ENCODE results near the gene PPP1R7. TPM values are rescaled to one million over a fixed set of nuclear protein-coding genes. Genes with fewer than 3 reads are reported as not detected.

The PPP1R7 gene
- total and polyA plus RNA-seq, 4 donors: 18.0 to 45.8 (median 29.0) TPM

DNA sequence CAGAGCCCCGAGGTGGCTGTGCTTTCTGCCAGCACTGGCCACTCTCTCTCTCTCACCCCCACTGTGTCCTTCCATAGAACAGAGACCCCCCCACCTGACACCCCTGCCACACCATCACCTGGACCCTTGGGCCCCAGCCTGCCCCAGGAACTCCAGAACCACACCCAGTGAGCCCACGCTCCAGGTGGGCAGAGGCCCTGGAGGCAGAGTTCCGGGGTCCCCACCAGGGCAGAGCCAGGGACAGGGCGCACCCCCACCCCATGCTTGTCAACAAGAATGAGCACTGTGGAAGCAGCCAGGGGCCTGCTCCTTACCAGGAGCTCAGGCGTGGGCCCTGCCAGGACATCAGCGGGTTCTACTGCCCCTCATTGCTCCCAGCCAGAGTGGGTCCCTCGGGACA is 15.6 kb upstream of the PPP1R7 start:
- Histone ChIP-seq H3K27me3 (ENCODE audit: control insufficient read depth in 4 of 4, insufficient read depth in 4 of 4, low read length in 3 of 4) (no peaks in the 10 kb centered on the region), H3K4me3 (ENCODE audit: low read depth in 1 of 3, low read length in 3 of 3) (no peak overlapping the region), H3K27ac (ENCODE audit: low read depth in 1 of 2, low read length in 2 of 2) (no peak overlapping the region), H3K9ac (ENCODE audit: low read depth in 1 of 2, low read length in 2 of 2) (no peak overlapping the region), H3K36me3 (ENCODE audit: control insufficient read depth in 4 of 4, insufficient read depth in 3 of 4, low read depth in 1 of 4, low read length in 3 of 4) (peaks cover 0 to 4% (median 0%) of the 10 kb centered on the region in 4 donors), H3K9me3 (ENCODE audit: control insufficient read depth in 4 of 4, low read length in 3 of 4) (no peaks in the 10 kb centered on the region), H3K4me1 (ENCODE audit: control insufficient read depth in 4 of 4, insufficient read depth in 4 of 4, low read length in 3 of 4) (peaks cover 1 to 11% (median 8%) of the 10 kb centered on the region in 4 donors)
- TF ChIP-seq RXRA (IDR thresholded peaks at IDR 0.05) (no peak), FOXA2 (IDR thresholded peaks at IDR 0.05) (no peak), HNF4A (conservative IDR thresholded peaks at IDR 0.05) (no peak), RAD21 (IDR thresholded peaks at IDR 0.05) (no peak), NR2F2 (IDR thresholded peaks at IDR 0.05) (no peak), GABPA (IDR thresholded peaks at IDR 0.05 in 1 of 2, conservative IDR thresholded peaks at IDR 0.05 in 1 of 2) (no peak), FOXA1 (IDR thresholded peaks at IDR 0.05) (no peak)
- TF ChIP-seq, protein P1, sequence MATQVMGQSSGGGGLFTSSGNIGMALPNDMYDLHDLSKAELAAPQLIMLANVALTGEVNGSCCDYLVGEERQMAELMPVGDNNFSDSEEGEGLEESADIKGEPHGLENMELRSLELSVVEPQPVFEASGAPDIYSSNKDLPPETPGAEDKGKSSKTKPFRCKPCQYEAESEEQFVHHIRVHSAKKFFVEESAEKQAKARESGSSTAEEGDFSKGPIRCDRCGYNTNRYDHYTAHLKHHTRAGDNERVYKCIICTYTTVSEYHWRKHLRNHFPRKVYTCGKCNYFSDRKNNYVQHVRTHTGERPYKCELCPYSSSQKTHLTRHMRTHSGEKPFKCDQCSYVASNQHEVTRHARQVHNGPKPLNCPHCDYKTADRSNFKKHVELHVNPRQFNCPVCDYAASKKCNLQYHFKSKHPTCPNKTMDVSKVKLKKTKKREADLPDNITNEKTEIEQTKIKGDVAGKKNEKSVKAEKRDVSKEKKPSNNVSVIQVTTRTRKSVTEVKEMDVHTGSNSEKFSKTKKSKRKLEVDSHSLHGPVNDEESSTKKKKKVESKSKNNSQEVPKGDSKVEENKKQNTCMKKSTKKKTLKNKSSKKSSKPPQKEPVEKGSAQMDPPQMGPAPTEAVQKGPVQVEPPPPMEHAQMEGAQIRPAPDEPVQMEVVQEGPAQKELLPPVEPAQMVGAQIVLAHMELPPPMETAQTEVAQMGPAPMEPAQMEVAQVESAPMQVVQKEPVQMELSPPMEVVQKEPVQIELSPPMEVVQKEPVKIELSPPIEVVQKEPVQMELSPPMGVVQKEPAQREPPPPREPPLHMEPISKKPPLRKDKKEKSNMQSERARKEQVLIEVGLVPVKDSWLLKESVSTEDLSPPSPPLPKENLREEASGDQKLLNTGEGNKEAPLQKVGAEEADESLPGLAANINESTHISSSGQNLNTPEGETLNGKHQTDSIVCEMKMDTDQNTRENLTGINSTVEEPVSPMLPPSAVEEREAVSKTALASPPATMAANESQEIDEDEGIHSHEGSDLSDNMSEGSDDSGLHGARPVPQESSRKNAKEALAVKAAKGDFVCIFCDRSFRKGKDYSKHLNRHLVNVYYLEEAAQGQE (IDR thresholded peaks at IDR 0.05): no peak
- TF ChIP-seq, protein P2, sequence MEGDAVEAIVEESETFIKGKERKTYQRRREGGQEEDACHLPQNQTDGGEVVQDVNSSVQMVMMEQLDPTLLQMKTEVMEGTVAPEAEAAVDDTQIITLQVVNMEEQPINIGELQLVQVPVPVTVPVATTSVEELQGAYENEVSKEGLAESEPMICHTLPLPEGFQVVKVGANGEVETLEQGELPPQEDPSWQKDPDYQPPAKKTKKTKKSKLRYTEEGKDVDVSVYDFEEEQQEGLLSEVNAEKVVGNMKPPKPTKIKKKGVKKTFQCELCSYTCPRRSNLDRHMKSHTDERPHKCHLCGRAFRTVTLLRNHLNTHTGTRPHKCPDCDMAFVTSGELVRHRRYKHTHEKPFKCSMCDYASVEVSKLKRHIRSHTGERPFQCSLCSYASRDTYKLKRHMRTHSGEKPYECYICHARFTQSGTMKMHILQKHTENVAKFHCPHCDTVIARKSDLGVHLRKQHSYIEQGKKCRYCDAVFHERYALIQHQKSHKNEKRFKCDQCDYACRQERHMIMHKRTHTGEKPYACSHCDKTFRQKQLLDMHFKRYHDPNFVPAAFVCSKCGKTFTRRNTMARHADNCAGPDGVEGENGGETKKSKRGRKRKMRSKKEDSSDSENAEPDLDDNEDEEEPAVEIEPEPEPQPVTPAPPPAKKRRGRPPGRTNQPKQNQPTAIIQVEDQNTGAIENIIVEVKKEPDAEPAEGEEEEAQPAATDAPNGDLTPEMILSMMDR (IDR thresholded peaks at IDR 0.05; ENCODE audit: low read depth, low read length, missing input control): no peak
- TF ChIP-seq, protein P3, sequence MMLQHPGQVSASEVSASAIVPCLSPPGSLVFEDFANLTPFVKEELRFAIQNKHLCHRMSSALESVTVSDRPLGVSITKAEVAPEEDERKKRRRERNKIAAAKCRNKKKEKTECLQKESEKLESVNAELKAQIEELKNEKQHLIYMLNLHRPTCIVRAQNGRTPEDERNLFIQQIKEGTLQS (IDR thresholded peaks at IDR 0.05): no peak
- no peak for DNase-seq (ENCODE audit: low spot score)
- 96% methylated on average over 7 of the region's 7 CpGs for WGBS

DNA sequence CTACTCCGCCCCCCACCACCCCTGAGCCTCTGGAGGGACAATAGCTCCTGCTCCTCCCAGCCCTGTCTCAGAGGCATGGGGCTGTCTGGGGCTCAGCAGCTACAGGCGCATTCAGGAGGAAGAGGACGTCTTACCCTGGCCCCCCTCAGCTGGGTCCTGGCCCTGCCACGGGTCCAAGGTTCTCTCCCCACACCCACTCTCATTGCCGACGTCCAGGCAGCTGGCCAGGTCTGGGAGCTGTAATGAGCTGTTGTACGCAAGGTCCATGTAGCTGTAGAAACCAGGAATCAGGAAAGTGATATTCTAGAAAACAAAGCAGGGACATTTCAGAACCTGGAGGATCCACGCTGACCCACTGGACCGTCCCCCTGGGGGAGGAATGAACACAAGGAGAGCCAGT is 14.5 kb upstream of the PPP1R7 start:
- WGBS: 51% methylated on average over 9 of the region's 9 CpGs
- peak; percentile 65 for DNase-seq (ENCODE audit: low spot score)

DNA sequence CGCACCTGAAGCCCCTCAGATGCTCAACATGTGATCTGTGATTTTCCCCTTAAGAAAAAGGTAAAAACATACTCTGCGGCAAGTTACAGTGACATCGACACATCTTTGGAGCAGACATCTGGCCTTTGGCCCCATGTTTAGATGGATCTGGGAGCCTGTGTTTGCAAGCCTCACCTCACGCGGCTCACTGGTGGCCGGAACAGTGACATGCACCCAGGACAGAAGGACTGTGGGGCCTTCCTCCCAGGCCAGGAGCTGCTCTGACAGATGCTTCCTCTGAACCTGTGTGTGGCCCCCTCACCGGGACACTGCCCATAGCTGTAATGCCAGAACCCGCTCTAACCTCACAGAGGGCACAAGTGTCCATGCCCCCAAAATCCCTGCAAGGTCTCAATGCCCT is 14.1 kb upstream of the PPP1R7 start:
- peaks cover 0 to 4% (median 0%) of the 10 kb centered on the region in 4 donors for H3K36me3 ChIP-seq (ENCODE audit: control insufficient read depth in 4 of 4, insufficient read depth in 3 of 4, low read depth in 1 of 4, low read length in 3 of 4)
- H3K9ac ChIP-seq (ENCODE audit: low read depth in 1 of 2, low read length in 2 of 2): no peak overlapping the region
- DNase-seq (ENCODE audit: low spot score): no peak
- WGBS: 82% methylated on average over 8 of the region's 8 CpGs
- H3K4me3 ChIP-seq (ENCODE audit: low read depth in 1 of 3, low read length in 3 of 3): no peak overlapping the region
- H3K9me3 ChIP-seq (ENCODE audit: control insufficient read depth in 4 of 4, low read length in 3 of 4): no peaks in the 10 kb centered on the region
- H3K4me1 ChIP-seq (ENCODE audit: control insufficient read depth in 4 of 4, insufficient read depth in 4 of 4, low read length in 3 of 4): peaks cover 1 to 11% (median 8%) of the 10 kb centered on the region in 4 donors
- H3K27me3 ChIP-seq (ENCODE audit: control insufficient read depth in 4 of 4, insufficient read depth in 4 of 4, low read length in 3 of 4): no peaks in the 10 kb centered on the region
- H3K27ac ChIP-seq (ENCODE audit: low read depth in 1 of 2, low read length in 2 of 2): peak overlapping the region in 1 of 2 donors; percentile 19
- no peak for TF ChIP-seq RXRA (IDR thresholded peaks at IDR 0.05)
- TF ChIP-seq HNF4G (IDR thresholded peaks at IDR 0.05): no peak
- no peak for TF ChIP-seq TAF1 (conservative IDR thresholded peaks at IDR 0.05)
- TF ChIP-seq FOXA1 (IDR thresholded peaks at IDR 0.05): no peak
- no peak for TF ChIP-seq GABPA (IDR thresholded peaks at IDR 0.05 in 1 of 2, conservative IDR thresholded peaks at IDR 0.05 in 1 of 2)
- TF ChIP-seq SP1 (IDR thresholded peaks at IDR 0.05): no peak
- no peak for TF ChIP-seq FOXA2 (IDR thresholded peaks at IDR 0.05)
- TF ChIP-seq RAD21 (IDR thresholded peaks at IDR 0.05): no peak
- no peak for TF ChIP-seq NR2F2 (IDR thresholded peaks at IDR 0.05)
- TF ChIP-seq, protein P3 (IDR thresholded peaks at IDR 0.05): no peak
- TF ChIP-seq JUND (IDR thresholded peaks at IDR 0.05): no peak
- no peak for TF ChIP-seq HNF4A (conservative IDR thresholded peaks at IDR 0.05)
- TF ChIP-seq, protein P1 (IDR thresholded peaks at IDR 0.05): no peak
- no peak for TF ChIP-seq EGR1 (IDR thresholded peaks at IDR 0.05; ENCODE audit: low read depth in 2 of 2)

More for the DNA sequence above, 14.5 kb upstream of the PPP1R7 start:
- peaks cover 1 to 11% (median 8%) of the 10 kb centered on the region in 4 donors for H3K4me1 ChIP-seq (ENCODE audit: control insufficient read depth in 4 of 4, insufficient read depth in 4 of 4, low read length in 3 of 4)
- no peaks in the 10 kb centered on the region for H3K9me3 ChIP-seq (ENCODE audit: control insufficient read depth in 4 of 4, low read length in 3 of 4)
- H3K4me3 ChIP-seq (ENCODE audit: low read depth in 1 of 3, low read length in 3 of 3): no peak overlapping the region
- TF ChIP-seq SP1 (IDR thresholded peaks at IDR 0.05) (peak; percentile 52), RXRA (IDR thresholded peaks at IDR 0.05) (no peak), HNF4G (IDR thresholded peaks at IDR 0.05) (peak; percentile 56), HNF4A (conservative IDR thresholded peaks at IDR 0.05) (peak; percentile 79 to 81)
- TF ChIP-seq, protein P3 (IDR thresholded peaks at IDR 0.05): no peak
- H3K27me3 ChIP-seq (ENCODE audit: control insufficient read depth in 4 of 4, insufficient read depth in 4 of 4, low read length in 3 of 4): no peaks in the 10 kb centered on the region
- H3K9ac ChIP-seq (ENCODE audit: low read depth in 1 of 2, low read length in 2 of 2): no peak overlapping the region
- H3K27ac ChIP-seq (ENCODE audit: low read depth in 1 of 2, low read length in 2 of 2): peak overlapping the region in 1 of 2 donors; percentile 19
- H3K36me3 ChIP-seq (ENCODE audit: control insufficient read depth in 4 of 4, insufficient read depth in 3 of 4, low read depth in 1 of 4, low read length in 3 of 4): peaks cover 0 to 4% (median 0%) of the 10 kb centered on the region in 4 donors

Data from liver (tissue), 9 donors.